GM21737 (cell line): ENCODE measurements around the gene EMP3.
"Not testable (repeated sequence)": the region's sequence is repeated elsewhere in the genome, so short reads cannot be mapped to it uniquely, and the experiment has no call there.

Source experiments
- ATAC-seq: cut with Tn5 transposase; IDR thresholded peaks from one replicate; pipeline ENCODE4 v1.9.1; 2021; ENCODE audit warnings: mild to moderate bottlenecking, moderate library complexity; ENCODE audit not compliant: unreplicated experiment

The EMP3 gene

GRCh38 chr19:48371367-48371766, 46.0 kb downstream of the EMP3 start:
- ATAC-seq = no peak

DNA sequence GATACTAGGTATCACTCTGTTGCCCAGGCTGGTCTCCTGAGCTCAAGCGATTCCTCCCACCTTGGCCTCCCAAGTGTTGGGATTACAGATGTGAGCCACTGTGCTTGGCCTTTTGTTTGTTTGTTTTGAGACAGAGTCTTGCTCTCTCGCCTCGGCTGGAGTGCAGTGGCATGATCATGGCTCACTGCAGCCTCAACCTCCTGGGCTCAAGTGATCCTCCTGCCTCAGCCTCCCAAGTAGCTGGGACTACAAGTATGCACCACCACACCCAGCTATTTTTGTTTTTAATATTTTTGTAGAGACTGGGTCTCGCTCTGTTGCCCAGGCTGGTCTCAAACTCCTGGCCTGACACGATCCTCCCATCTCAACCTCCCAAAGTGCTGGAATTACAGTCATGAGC, 46.4 kb downstream of the EMP3 start:
- not testable (repeated sequence) for ATAC-seq

- ATAC-seq = no peak
Observed at GRCh38 chr19:48372904-48373303, 47.6 kb downstream of the EMP3 start.

DNA sequence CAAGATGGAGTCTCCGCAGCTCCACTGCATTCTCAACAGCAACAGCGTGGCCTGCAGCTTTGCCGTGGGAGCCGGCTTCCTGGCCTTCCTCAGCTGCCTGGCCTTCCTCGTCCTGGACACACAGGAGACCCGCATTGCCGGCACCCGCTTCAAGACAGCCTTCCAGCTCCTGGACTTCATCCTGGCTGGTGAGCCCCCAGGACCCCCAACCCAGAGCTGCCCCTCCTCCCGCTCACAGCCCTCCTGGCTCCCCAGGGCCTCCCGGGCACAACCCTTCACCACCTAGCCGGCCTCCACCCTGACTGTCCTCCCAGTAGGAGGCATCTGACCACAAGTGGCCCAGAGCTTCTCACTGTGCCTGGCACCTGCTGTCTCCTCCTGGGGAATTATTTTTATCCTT, 48.2 kb downstream of the EMP3 start:
- ATAC-seq = no peak

DNA sequence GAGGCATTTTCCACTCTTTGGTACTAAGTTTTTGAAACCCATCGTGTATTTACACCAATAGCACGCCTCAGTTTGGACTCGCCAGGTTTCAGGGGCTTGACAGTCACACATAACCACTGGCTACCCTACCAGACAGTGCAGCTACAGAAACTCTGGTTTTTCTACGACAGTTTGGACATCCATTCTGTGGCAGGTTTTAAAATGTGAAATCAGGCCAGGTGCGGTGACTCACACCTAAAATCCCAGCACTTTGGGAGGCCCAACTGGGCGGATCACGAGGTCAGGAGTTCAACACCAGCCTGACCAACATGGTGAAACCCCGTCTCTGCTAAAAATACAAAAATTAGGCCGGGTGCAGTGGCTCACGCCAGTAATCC, 52.8 kb downstream of the EMP3 start:
- ATAC-seq = no peak

- ATAC-seq = no peak
Observed at GRCh38 chr19:48379058-48379457, 53.7 kb downstream of the EMP3 start.
